RWPE2 (cell line): Measurements from ENCODE around the gene LYAR.

Experiments used
- ATAC-seq: fragments of 200-7000 bp; cut with Tn5 transposase; 3 replicates; pipeline ENCODE4 v1.9.1; 2021; ENCODE audit warnings: low read depth
- DNase-seq: peaks from one replicate; pipeline ENCODE4 v3.0.0-alpha.2; 2020; ENCODE audit warnings: low spot score
- H3K27ac ChIP-seq: fragments of 450-650 bp; 2 replicates; pipeline ENCODE4 v1.5.1; 2017; ENCODE audit warnings: mild to moderate bottlenecking; ENCODE audit not compliant: poor library complexity, severe bottlenecking
- H3K27me3 ChIP-seq: fragments of 250-450 bp; sonication (Bioruptor Pico); 2 replicates; pipeline ENCODE4 v1.5.1; 2021; ENCODE audit warnings: mild to moderate bottlenecking, moderate library complexity; ENCODE audit not compliant: insufficient read depth, poor library complexity, severe bottlenecking
- H3K36me3 ChIP-seq: fragments of 250-450 bp; sonication (Bioruptor Pico); 2 replicates; pipeline ENCODE4 v1.5.1; 2020; ENCODE audit warnings: low read depth, mild to moderate bottlenecking, moderate library complexity
- H3K4me1 ChIP-seq: fragments of 250-450 bp; sonication (Bioruptor Pico); 2 replicates; pipeline ENCODE4 v1.5.1; 2021; ENCODE audit warnings: mild to moderate bottlenecking, moderate library complexity; ENCODE audit not compliant: insufficient read depth, poor library complexity, severe bottlenecking
- H3K4me3 ChIP-seq: fragments of 250-450 bp; sonication (Bioruptor Pico); 2 replicates; pipeline ENCODE4 v1.5.1; 2021; ENCODE audit warnings: mild to moderate bottlenecking, moderate library complexity; ENCODE audit not compliant: severe bottlenecking
- H3K9me3 ChIP-seq: fragments of 250-450 bp; sonication (Bioruptor Pico); 2 replicates; pipeline ENCODE4 v1.5.1; 2021; ENCODE audit warnings: mild to moderate bottlenecking, moderate library complexity; ENCODE audit not compliant: severe bottlenecking
- TF ChIP-seq, protein P1 (sequence below): fragments of 450-650 bp; IDR thresholded peaks from one replicate; pipeline ENCODE4 v1.5.1; 2017; ENCODE audit warnings: mild to moderate bottlenecking, moderate library complexity; ENCODE audit not compliant: poor library complexity, severe bottlenecking

The LYAR gene, protein sequence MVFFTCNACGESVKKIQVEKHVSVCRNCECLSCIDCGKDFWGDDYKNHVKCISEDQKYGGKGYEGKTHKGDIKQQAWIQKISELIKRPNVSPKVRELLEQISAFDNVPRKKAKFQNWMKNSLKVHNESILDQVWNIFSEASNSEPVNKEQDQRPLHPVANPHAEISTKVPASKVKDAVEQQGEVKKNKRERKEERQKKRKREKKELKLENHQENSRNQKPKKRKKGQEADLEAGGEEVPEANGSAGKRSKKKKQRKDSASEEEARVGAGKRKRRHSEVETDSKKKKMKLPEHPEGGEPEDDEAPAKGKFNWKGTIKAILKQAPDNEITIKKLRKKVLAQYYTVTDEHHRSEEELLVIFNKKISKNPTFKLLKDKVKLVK

GRCh38 chr4:4289941-4290850 lies at the start of gene LYAR, which contains the start of gene ZBTB49:
LYAR (minus strand) TSS chr4:4290154; CDS start chr4:4283742, 6,412 bp downstream.
ZBTB49 (plus strand) TSS chr4:4290251; CDS start chr4:4299946, 9,695 bp downstream.
- Histone ChIP-seq H3K9me3 (no peaks in the 10 kb centered on the region), H3K36me3 (peaks cover 12% of the 10 kb centered on the region), H3K4me3 (peak within 1 kb of the TSS; percentile 65), H3K4me1 (peaks cover 10% of the 10 kb centered on the region), H3K27ac (no peak within 1 kb of the TSS), H3K27me3 (no peaks in the 10 kb centered on the region)
- DNase-seq, result peak; percentile 88
- ATAC-seq, result peak; percentile 82
- TF ChIP-seq, protein P1, sequence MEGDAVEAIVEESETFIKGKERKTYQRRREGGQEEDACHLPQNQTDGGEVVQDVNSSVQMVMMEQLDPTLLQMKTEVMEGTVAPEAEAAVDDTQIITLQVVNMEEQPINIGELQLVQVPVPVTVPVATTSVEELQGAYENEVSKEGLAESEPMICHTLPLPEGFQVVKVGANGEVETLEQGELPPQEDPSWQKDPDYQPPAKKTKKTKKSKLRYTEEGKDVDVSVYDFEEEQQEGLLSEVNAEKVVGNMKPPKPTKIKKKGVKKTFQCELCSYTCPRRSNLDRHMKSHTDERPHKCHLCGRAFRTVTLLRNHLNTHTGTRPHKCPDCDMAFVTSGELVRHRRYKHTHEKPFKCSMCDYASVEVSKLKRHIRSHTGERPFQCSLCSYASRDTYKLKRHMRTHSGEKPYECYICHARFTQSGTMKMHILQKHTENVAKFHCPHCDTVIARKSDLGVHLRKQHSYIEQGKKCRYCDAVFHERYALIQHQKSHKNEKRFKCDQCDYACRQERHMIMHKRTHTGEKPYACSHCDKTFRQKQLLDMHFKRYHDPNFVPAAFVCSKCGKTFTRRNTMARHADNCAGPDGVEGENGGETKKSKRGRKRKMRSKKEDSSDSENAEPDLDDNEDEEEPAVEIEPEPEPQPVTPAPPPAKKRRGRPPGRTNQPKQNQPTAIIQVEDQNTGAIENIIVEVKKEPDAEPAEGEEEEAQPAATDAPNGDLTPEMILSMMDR, result no peak

DNA sequence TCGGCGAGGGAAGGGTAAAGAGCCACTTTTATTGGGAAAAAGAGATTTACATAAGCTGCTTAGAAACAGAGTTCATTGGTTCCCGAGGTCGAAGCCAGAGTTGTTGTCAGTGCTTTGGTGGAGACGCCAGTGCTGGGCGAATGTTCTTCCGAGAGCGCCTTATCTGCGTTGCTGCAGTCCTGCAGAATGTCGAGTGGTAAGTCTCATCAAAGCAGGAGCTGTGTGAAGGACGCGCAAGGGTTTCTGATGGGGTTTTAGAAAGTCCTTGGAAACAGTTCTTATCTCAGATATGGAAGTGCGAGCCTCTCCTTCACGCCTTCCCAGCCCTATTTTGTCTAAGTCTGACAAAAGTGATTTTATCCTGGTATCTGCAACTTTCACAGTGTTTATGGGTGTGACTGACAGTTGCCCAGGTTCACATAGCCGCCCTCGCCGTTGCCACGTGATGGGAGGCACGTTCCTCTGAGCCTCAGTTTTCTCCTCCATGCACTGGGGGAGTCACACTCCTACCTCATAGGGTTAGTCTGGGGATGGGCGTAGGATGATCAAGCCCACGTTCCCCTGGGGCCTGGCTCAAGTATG lies 49.6 kb upstream of the LYAR start:
- Histone ChIP-seq H3K27ac (no peak overlapping the region), H3K9me3 (no peaks in the 10 kb centered on the region), H3K4me1 (no peaks in the 10 kb centered on the region), H3K27me3 (no peaks in the 10 kb centered on the region), H3K4me3 (no peak overlapping the region), H3K36me3 (no peaks in the 10 kb centered on the region)
- no peak for DNase-seq
- ATAC-seq, result no peak
- TF ChIP-seq, protein P1, result no peak

- no peaks in the 10 kb centered on the region for H3K9me3 ChIP-seq
- ATAC-seq (no peak), DNase-seq (no peak)
- no peak overlapping the region for H3K4me3 ChIP-seq
- no peak overlapping the region for H3K27ac ChIP-seq
- TF ChIP-seq, protein P1, result no peak
- H3K4me1 ChIP-seq, result no peaks in the 10 kb centered on the region
- no peaks in the 10 kb centered on the region for H3K27me3 ChIP-seq
- no peaks in the 10 kb centered on the region for H3K36me3 ChIP-seq
Measured at GRCh38 chr4:4338210-4339001, 48.5 kb upstream of the LYAR start.

- peak; percentile 88 for ATAC-seq
- TF ChIP-seq, protein P1, result peak; percentile 82
- Histone ChIP-seq H3K4me3 (no peak overlapping the region), H3K9me3 (no peaks in the 10 kb centered on the region), H3K36me3 (no peaks in the 10 kb centered on the region), H3K4me1 (no peaks in the 10 kb centered on the region), H3K27me3 (no peaks in the 10 kb centered on the region), H3K27ac (no peak overlapping the region)
- DNase-seq, result no peak
Measured at GRCh38 chr4:4334798-4335520, 45.0 kb upstream of the LYAR start.
